SJCRH30 (cell line): ENCODE data around the gene RIMS3. TPM values are rescaled to one million over a fixed set of nuclear protein-coding genes. Genes with fewer than 3 reads are reported as not detected.

Experiments used
- DNase-seq, 2 experiments: peaks; one replicate each; pipeline ENCODE4 v3.0.0-alpha.2; 2015 to 2020
- H3K27ac ChIP-seq: fragments of 250-450 bp; sonication (Bioruptor Pico); 2 replicates; pipeline ENCODE4 v1.5.1; 2020; ENCODE audit warnings: mild to moderate bottlenecking, moderate library complexity
- H3K27me3 ChIP-seq: fragments of 250-450 bp; sonication (Bioruptor Pico); 2 replicates; pipeline ENCODE4 v1.5.1; 2020; ENCODE audit warnings: mild to moderate bottlenecking, moderate library complexity
- H3K36me3 ChIP-seq: fragments of 250-450 bp; sonication (Bioruptor Pico); 2 replicates; pipeline ENCODE4 v1.5.1; 2020; ENCODE audit warnings: mild to moderate bottlenecking, moderate library complexity
- H3K4me1 ChIP-seq: fragments of 250-450 bp; sonication (Bioruptor Pico); 2 replicates; pipeline ENCODE4 v1.5.1; 2020; ENCODE audit warnings: mild to moderate bottlenecking, moderate library complexity
- H3K4me3 ChIP-seq: fragments of 250-450 bp; sonication (Bioruptor Pico); 2 replicates; pipeline ENCODE4 v1.5.1; 2020; ENCODE audit warnings: mild to moderate bottlenecking, moderate library complexity
- H3K9me3 ChIP-seq: fragments of 250-450 bp; sonication (Bioruptor Pico); replicated peaks from 2 replicates; pipeline ENCODE4 v1.5.1; 2020; ENCODE audit warnings: mild to moderate bottlenecking, moderate library complexity
- total RNA-seq: library from RNA; depleted of rRNA; stranded (reverse); fragments of >200 nt; shearing (Covaris generic); gene quantifications from 2 replicates; pipeline ENCODE4 v1.2.3, GENCODE V29; 2014

The RIMS3 gene
- total RNA-seq, 1 experiment from 2014 or later = 12.7 TPM

DNA sequence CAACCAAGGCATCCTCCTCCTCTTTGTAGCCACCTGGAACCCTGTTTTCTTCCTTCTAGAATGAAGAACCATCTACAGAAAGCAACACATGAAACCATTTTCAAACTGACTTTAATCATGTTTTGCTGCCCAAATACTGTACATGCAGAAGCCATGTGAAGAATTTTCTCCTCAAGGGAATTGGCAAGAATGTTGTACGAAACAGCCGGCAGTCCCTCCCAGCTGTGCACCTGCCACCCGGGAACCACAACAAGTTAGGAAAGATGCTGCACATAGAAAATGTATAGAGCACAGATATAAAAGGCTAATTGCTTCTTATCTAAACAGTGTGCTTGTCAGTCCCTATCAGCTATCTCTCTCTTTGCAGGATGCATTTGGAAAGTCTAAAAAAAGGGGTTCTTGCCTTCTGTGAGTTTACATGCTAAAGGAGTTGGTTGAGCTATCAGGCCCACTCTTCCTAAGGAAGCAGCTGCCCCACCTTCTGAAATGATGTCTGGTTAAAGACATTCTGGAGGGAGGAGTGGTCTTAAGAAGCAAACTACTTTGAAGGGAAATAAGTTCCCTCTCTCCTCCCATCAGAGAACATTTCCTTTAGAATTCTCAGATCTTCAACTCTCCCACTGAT is 44.8 kb downstream of the RIMS3 start:
- Histone ChIP-seq H3K4me3 (no peak overlapping the region), H3K27ac (no peak overlapping the region), H3K36me3 (no peaks in the 10 kb centered on the region), H3K27me3 (no peaks in the 10 kb centered on the region), H3K9me3 (no peaks in the 10 kb centered on the region), H3K4me1 (no peaks in the 10 kb centered on the region)
- no peak for DNase-seq

DNA sequence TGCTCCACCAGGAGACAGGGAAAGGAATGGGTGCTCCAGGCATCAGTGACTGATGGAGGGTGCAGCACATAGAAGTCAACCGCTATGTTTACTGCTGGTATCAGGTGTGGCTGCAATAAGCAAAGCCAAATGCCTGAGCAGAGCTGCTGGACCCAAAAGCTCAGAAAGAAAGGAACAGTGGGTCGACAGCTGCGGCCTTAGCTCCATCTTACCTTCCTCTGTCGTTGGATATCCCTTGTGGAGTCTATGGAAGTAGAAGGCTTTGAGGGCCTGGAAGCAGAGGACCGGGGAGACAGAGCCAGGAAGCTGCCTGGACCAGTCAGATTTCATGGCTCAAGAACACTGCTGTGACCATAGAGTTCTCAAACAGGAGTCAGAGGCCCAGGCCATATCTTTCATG is 45.3 kb downstream of the RIMS3 start:
- Histone ChIP-seq H3K4me1 (no peaks in the 10 kb centered on the region), H3K27ac (no peak overlapping the region)

DNA sequence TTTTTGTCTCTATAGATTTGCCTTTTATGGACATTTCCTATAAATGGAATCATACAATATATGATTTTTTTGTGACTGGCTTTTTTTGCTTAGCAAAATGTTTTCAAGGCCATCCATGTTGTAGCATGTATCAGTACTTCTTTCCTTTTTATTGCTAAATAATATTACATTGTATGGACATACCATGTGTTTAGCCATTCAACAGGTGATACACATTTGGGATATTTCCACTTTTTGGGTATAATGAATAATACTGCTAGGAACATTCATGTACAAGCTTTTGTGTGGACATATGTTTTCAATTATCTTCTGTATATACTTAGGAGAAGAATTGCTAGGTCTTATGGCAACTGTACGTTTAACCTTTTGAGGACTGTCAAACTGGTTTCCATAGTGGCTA is 47.4 kb downstream of the RIMS3 start:
- Histone ChIP-seq H3K27ac (no peak overlapping the region), H3K4me1 (no peaks in the 10 kb centered on the region), H3K36me3 (no peaks in the 10 kb centered on the region), H3K27me3 (no peaks in the 10 kb centered on the region), H3K9me3 (no peaks in the 10 kb centered on the region), H3K4me3 (no peak overlapping the region)
- DNase-seq = no peak

More for the DNA sequence above, 45.3 kb downstream of the RIMS3 start:
- no peak for DNase-seq
- Histone ChIP-seq H3K27me3 (no peaks in the 10 kb centered on the region), H3K4me3 (no peak overlapping the region), H3K9me3 (no peaks in the 10 kb centered on the region), H3K36me3 (no peaks in the 10 kb centered on the region)

- Histone ChIP-seq H3K4me3 (no peak overlapping the region), H3K27ac (no peak overlapping the region), H3K9me3 (no peaks in the 10 kb centered on the region), H3K36me3 (no peaks in the 10 kb centered on the region), H3K27me3 (no peaks in the 10 kb centered on the region), H3K4me1 (no peaks in the 10 kb centered on the region)
- DNase-seq = peak; percentile 67 to 87
Measured at GRCh38 chr1:40612345-40612831, 53.1 kb downstream of the RIMS3 start.

- DNase-seq = no peak
- Histone ChIP-seq H3K4me3 (no peak overlapping the region), H3K36me3 (no peaks in the 10 kb centered on the region), H3K27ac (no peak overlapping the region), H3K27me3 (no peaks in the 10 kb centered on the region), H3K9me3 (no peaks in the 10 kb centered on the region), H3K4me1 (no peaks in the 10 kb centered on the region)
Measured at GRCh38 chr1:40610156-40610555, 55.3 kb downstream of the RIMS3 start.

- Histone ChIP-seq H3K27ac (no peak overlapping the region), H3K27me3 (0 out of 2 replicates have a peak, but pooled peaks cover 4% of the 10 kb centered on the region), H3K4me1 (no peaks in the 10 kb centered on the region), H3K9me3 (no peaks in the 10 kb centered on the region), H3K36me3 (no peaks in the 10 kb centered on the region), H3K4me3 (no peak overlapping the region)
- DNase-seq = no peak
Measured at GRCh38 chr1:40607921-40608320, 57.6 kb downstream of the RIMS3 start.

GRCh38 chr1:40606978-40607377 is 58.5 kb downstream of the RIMS3 start:
- no peak overlapping the region for H3K4me3 ChIP-seq
- DNase-seq = no peak
- H3K9me3 ChIP-seq = no peaks in the 10 kb centered on the region
- 0 out of 2 replicates have a peak, but pooled peaks cover 4% of the 10 kb centered on the region for H3K27me3 ChIP-seq
- H3K27ac ChIP-seq = no peak overlapping the region
- H3K36me3 ChIP-seq = no peaks in the 10 kb centered on the region
- no peaks in the 10 kb centered on the region for H3K4me1 ChIP-seq

- no peaks in the 10 kb centered on the region for H3K4me1 ChIP-seq
- DNase-seq = no peak
- no peaks in the 10 kb centered on the region for H3K36me3 ChIP-seq
- H3K27me3 ChIP-seq = 0 out of 2 replicates have a peak, but pooled peaks cover 4% of the 10 kb centered on the region
- no peaks in the 10 kb centered on the region for H3K9me3 ChIP-seq
- no peak overlapping the region for H3K4me3 ChIP-seq
- H3K27ac ChIP-seq = no peak overlapping the region
Measured at GRCh38 chr1:40606194-40606593, 59.3 kb downstream of the RIMS3 start.

- 0 out of 2 replicates have a peak, but pooled peaks cover 4% of the 10 kb centered on the region for H3K27me3 ChIP-seq
- H3K4me3 ChIP-seq = no peak overlapping the region
- DNase-seq = no peak
- H3K4me1 ChIP-seq = no peaks in the 10 kb centered on the region
- no peak overlapping the region for H3K27ac ChIP-seq
- H3K9me3 ChIP-seq = 0 out of 2 replicates have a peak, but pooled peaks cover 2% of the 10 kb centered on the region
- H3K36me3 ChIP-seq = no peaks in the 10 kb centered on the region
Measured at GRCh38 chr1:40599926-40600325, 65.6 kb downstream of the RIMS3 start.

DNA sequence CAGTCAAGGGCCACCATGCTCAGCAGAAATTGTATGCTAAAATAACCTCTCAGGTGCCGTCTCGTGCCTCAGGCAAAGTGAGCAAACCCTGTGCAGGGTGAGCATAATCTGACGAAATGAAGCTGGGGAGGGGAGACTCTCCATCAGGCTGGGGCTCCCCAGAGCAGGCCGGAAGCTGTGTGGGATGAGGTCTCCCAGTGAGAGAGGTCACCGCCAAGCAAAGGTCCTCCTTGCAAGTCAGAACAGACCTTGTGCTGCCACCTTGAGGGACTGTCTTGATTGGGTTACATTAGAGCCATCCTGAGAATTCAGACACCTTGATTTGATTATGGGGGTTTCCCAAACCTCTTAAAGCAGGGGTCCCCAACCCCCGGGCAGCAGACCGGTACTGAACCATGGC is 69.9 kb downstream of the RIMS3 start:
- Histone ChIP-seq H3K27me3 (no peaks in the 10 kb centered on the region), H3K27ac (no peak overlapping the region), H3K4me3 (no peak overlapping the region), H3K4me1 (0 out of 2 replicates have a peak, but pooled peaks cover 4% of the 10 kb centered on the region), H3K36me3 (no peaks in the 10 kb centered on the region), H3K9me3 (0 out of 2 replicates have a peak, but pooled peaks cover 2% of the 10 kb centered on the region)
- DNase-seq = no peak

GRCh38 chr1:40594187-40594531 is 71.3 kb downstream of the RIMS3 start:
- no peak overlapping the region for H3K27ac ChIP-seq
- H3K9me3 ChIP-seq = 0 out of 2 replicates have a peak, but pooled peaks cover 2% of the 10 kb centered on the region
- 0 out of 2 replicates have a peak, but pooled peaks cover 4% of the 10 kb centered on the region for H3K4me1 ChIP-seq
- no peaks in the 10 kb centered on the region for H3K27me3 ChIP-seq
- no peak overlapping the region for H3K4me3 ChIP-seq
- peak in 1 of 2 experiments; percentile 24 for DNase-seq
- H3K36me3 ChIP-seq = no peaks in the 10 kb centered on the region

GRCh38 chr1:40593449-40594186 is 71.9 kb downstream of the RIMS3 start:
- Histone ChIP-seq H3K9me3 (0 out of 2 replicates have a peak, but pooled peaks cover 2% of the 10 kb centered on the region), H3K36me3 (no peaks in the 10 kb centered on the region), H3K27ac (no peak overlapping the region), H3K27me3 (no peaks in the 10 kb centered on the region), H3K4me3 (no peak overlapping the region), H3K4me1 (0 out of 2 replicates have a peak, but pooled peaks cover 4% of the 10 kb centered on the region)
- peak; percentile 11 to 35 for DNase-seq

DNA sequence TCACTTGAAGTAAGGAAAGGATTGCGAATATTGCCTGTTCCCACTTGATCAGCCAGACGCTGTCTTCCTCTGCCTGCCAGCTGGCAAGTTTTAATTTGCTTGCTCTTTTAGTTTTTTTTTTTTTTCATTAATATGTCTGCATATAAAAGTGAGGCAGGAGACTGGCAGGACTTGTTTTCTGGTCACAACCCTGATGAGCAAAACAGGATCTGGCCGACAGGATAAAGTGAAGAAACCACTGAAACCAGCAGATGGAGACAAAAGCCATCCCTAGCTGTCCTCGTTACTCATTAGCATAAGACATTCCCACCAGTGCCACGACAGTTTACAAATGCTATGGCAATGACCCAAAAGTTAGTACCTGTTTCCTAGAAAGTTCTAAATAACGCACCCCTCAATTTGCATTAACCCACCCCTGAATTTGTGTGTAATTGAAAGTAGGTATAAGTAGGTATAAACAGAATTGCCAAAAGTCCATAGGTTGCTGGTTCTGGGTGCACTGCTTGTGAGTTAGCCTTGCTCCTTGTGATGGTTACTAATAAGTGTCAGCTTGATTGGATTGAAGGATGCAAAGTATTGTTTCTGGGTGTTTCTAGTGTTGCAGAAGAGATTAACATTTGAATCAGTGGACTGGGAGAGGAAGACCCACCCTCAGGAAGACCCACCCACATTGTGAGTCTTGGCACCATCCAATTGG is 73.2 kb downstream of the RIMS3 start:
- H3K36me3 ChIP-seq = no peaks in the 10 kb centered on the region
- no peak overlapping the region for H3K4me3 ChIP-seq
- H3K4me1 ChIP-seq = 0 out of 2 replicates have a peak, but pooled peaks cover 4% of the 10 kb centered on the region
- H3K9me3 ChIP-seq = no peaks in the 10 kb centered on the region
- H3K27ac ChIP-seq = no peak overlapping the region
- H3K27me3 ChIP-seq = 0 out of 2 replicates have a peak, but pooled peaks cover 3% of the 10 kb centered on the region
- peak; percentile 18 to 49 for DNase-seq

GRCh38 chr1:40588586-40588985 is 76.9 kb downstream of the RIMS3 start:
- Histone ChIP-seq H3K9me3 (no peaks in the 10 kb centered on the region), H3K27ac (no peak overlapping the region), H3K36me3 (no peaks in the 10 kb centered on the region), H3K4me3 (no peak overlapping the region), H3K27me3 (0 out of 2 replicates have a peak, but pooled peaks cover 3% of the 10 kb centered on the region), H3K4me1 (peaks cover 2% of the 10 kb centered on the region; the same call in 1 of the 2 replicates)
- no peak for DNase-seq

GRCh38 chr1:40583980-40584379 is 81.5 kb downstream of the RIMS3 start:
- Histone ChIP-seq H3K27me3 (0 out of 2 replicates have a peak, but pooled peaks cover 3% of the 10 kb centered on the region), H3K36me3 (no peaks in the 10 kb centered on the region), H3K27ac (no peak overlapping the region), H3K4me3 (no peak overlapping the region), H3K9me3 (no peaks in the 10 kb centered on the region), H3K4me1 (peaks cover 3% of the 10 kb centered on the region; the same call in 1 of the 2 replicates)
- DNase-seq = no peak
